Measurements from ENCODE around the gene CASZ1.

GRCh38 chr1:10830961-10831668 lies 34.7 kb upstream of the CASZ1 start:
- no peak for TF ChIP-seq CTCF (IDR thresholded peaks at IDR 0.05)
- TF ChIP-seq POLR2A (IDR thresholded peaks at IDR 0.05) = no peak

Measured in adrenal gland (tissue), 5 donors.